Endometrial microvascular endothelial cells (primary cell): ENCODE data around the gene INTS15. TPM values are rescaled to one million over a fixed set of nuclear protein-coding genes. Genes with fewer than 3 reads are reported as not detected.

Experiments used
- in situ Hi-C: cut with HindIII; loops from 2 replicates; pipeline ENCODE4 v1.10.0; 2017; ENCODE audit warnings: low sequenced_read_pairs, low pct_unique_long_range_greater_than_20kb; ENCODE audit errors: inconsistent ontology term
- total RNA-seq: library from RNA; depleted of rRNA; stranded (reverse); fragments of >200 nt; gene quantifications from one replicate; pipeline ENCODE4 v1.2.3, GENCODE V29; 2015; ENCODE audit errors: inconsistent ontology term

Gene INTS15
- total RNA-seq, 1 donor from 2014 or later: 23.3 TPM

DNA sequence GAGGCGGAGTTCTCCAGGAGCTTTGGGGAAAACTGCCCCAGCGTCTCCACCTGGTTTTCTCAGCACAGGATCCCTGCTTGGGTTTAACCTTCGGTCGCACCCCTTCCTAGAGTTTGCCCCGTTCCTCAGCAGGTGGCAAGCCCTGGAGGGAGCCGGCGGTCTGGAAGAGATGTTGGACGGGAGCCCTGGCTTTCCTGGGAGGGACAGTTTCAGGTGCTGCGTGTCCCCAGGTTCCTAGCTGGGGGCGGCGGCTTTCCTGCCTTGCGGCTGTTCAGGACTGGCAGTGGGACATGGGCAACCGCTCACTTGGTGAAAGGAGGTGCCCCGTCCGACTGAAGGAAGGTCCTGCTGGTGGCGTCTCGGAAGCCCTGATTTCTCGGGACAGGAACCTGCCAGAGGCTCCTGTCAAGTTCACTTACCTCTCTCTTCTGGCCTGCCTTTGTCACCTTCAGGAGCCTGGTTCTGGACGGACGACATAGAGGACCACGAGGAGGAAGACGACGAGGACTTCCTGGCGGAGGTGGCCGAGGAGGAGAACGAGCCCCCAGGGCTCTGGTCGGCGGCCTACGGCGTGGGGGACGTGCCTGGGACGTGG lies 62.1 kb downstream of the INTS15 start:
- in situ Hi-C loops: no loop called here

- in situ Hi-C loops: no loop called here
Measured at GRCh38 chr7:6652446-6653011, 62.7 kb downstream of the INTS15 start.

- in situ Hi-C loops: no loop called here
Measured at GRCh38 chr7:6653071-6654003, 63.5 kb downstream of the INTS15 start.

DNA sequence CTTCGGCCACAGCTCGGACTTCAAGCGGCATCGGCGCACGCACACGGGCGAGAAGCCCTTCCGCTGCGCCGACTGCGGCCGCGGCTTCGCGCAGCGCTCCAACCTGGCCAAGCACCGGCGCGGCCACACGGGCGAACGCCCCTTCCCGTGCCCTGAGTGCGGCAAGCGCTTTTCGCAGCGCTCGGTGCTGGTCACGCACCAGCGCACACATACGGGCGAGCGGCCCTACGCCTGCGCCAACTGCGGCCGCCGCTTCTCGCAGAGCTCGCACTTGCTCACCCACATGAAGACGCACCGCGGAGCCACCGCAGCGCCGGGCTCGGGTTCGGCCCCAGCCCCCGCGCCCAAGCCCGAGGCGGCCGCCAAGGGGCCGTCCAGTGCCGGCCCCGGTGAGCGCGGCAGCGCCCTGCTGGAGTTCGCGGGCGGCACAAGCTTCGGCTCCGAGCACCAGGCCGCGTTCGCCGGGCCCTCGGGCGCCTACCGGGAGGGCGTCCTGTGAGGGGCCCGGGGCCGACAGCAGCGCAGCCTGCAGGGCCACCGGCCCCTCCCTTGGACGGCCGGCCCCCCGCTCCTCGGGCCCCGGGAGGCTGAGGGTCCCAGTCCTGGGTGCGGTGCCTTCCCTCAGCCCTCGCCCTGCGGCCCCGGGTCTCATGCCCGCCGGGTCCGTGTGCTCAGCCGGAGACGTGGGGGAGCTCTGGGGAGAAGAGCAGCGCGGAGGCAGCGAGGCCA lies 64.5 kb downstream of the INTS15 start:
- in situ Hi-C loops: no loop called here

GRCh38 chr7:6654842-6655610 lies 65.2 kb downstream of the INTS15 start:
- in situ Hi-C loops: no loop called here

GRCh38 chr7:6655636-6656385 lies 66.0 kb downstream of the INTS15 start:
- in situ Hi-C loops: no loop called here

- in situ Hi-C loops: no loop called here
Measured at GRCh38 chr7:6656413-6656812, 66.6 kb downstream of the INTS15 start.

Other genes starting within 250 kb of the INTS15 start
- 18.4 TPM for gene FAM220A, start 241.1 kb upstream of the INTS15 start, total RNA-seq
- gene RAC1, start 215.5 kb upstream of the INTS15 start, total RNA-seq: 136 TPM
- 19.2 TPM for gene DAGLB, start 142.1 kb upstream of the INTS15 start, total RNA-seq
- 149 TPM for gene KDELR2, start 105.9 kb upstream of the INTS15 start, total RNA-seq
- 0.84 TPM for gene GRID2IP, start 38.6 kb upstream of the INTS15 start, total RNA-seq
- gene ZDHHC4, start 12.6 kb upstream of the INTS15 start, total RNA-seq: 29.8 TPM
- not detected for gene ZNF853, start 25.6 kb downstream of the INTS15 start, total RNA-seq
- gene ZNF316, start 47.3 kb downstream of the INTS15 start, total RNA-seq: 7.4 TPM
- 7.4 TPM for gene ZNF12, start 116.9 kb downstream of the INTS15 start, total RNA-seq
- gene RSPH10B2, start 164.1 kb downstream of the INTS15 start, total RNA-seq: not detected
- 14.3 TPM for gene CCZ1B, start 236.3 kb downstream of the INTS15 start, total RNA-seq